Right cardiac atrium (tissue), 5 donors: ENCODE data around the gene COL21A1. TPM values are rescaled to one million over a fixed set of nuclear protein-coding genes. Genes with fewer than 3 reads are reported as not detected.

Source experiments
- ATAC-seq, 2 donors: fragments of 200-7000 bp; cut with Tn5 transposase; one replicate each; pipeline versions ENCODE4 v1.8.0 to v1.9.1; 2020; ENCODE audit warnings: moderate library complexity in 2 of 2, mild to moderate bottlenecking in 1 of 2
- DNase-seq, 3 donors: peaks; one replicate each; pipeline ENCODE4 v3.0.0-alpha.2; 2020
- H3K27ac ChIP-seq: one replicate; pipeline ENCODE4 v1.5.1; 2013; ENCODE audit warnings: mild to moderate bottlenecking, low read length, control low read depth, moderate library complexity
- H3K27me3 ChIP-seq: one replicate; pipeline ENCODE4 v1.6.1; 2013; ENCODE audit not compliant: control insufficient read depth, insufficient read depth
- H3K4me1 ChIP-seq: one replicate; pipeline ENCODE4 v1.6.1; 2013; ENCODE audit warnings: low read length; ENCODE audit not compliant: control insufficient read depth, insufficient read depth
- H3K4me3 ChIP-seq: one replicate; pipeline ENCODE4 v1.5.1; 2013; ENCODE audit warnings: low read length, control low read depth
- H3K9me3 ChIP-seq: one replicate; pipeline ENCODE4 v1.6.1; 2013; ENCODE audit warnings: low read length; ENCODE audit not compliant: control insufficient read depth
- WGBS: extraction: QIAGEN DNeasy Blood & Tissue Kit; methylation state at CpG from one replicate; pipeline ENCODE4 v1.1.7; 2013; 5-methylcytosine and 5-hydroxymethylcytosine counted together
- intact Hi-C, 4 donors: fragments of 100-400 bp; cut with DNase I; formaldehyde crosslinking; loops; one replicate each; pipeline versions ENCODE4 v1.11.0 to v1.14.0; 2022 to 2023
- polyA plus RNA-seq: library from polyadenylated mRNA; stranded (reverse); fragments of 200-250 nt; gene quantifications from one replicate; pipeline ENCODE4 v1.2.3, GENCODE V29; 2013
- total RNA-seq, 4 donors: library from RNA; stranded (reverse); fragmentation: NEBNext Ultra II Directional; extraction: Animal tissue kit (Norgen Biotek cat#: 25700); gene quantifications; one replicate each; pipeline ENCODE4 v1.2.1, GENCODE V29; 2021
- donor health status: healthy with polysubstance abuse.
- donor health status: DM: no; HTN: yes; CAD: no.
- donor health status: DM: no; HTN: no; CAD: no.
- donor health status: DM: no; HTN: yes; CAD: no; lungs with severe emphysema.
- donor health status: DM: yes; HTN: yes; CAD: no.

The COL21A1 gene
- total and polyA plus RNA-seq, 5 donors, result 11.1 to 25.2 (median 19.9) TPM

GRCh38 chr6:56009636-56010035, 237.7 kb downstream of the COL21A1 start:
- H3K4me3 ChIP-seq, result no peak overlapping the region
- 58% methylated on average over 2 of the region's 2 CpGs for WGBS
- H3K9me3 ChIP-seq, result no peaks in the 10 kb centered on the region
- DNase-seq, result no peak
- intact Hi-C loops, result no loop called here
- no peak overlapping the region for H3K27ac ChIP-seq
- H3K27me3 ChIP-seq, result no peaks in the 10 kb centered on the region
- no peak for ATAC-seq
- H3K4me1 ChIP-seq, result no peaks in the 10 kb centered on the region
